Mesenchymal stem cell (in vitro differentiated cells and primary cell): ENCODE data around the gene TMEM106A.

ENCODE experiments used
- DNase-seq: peaks from one replicate; pipeline ENCODE4 v3.0.0-alpha.2; 2013
- H2AFZ ChIP-seq: one replicate; pipeline ENCODE4 v1.6.1; 2013; ENCODE audit warnings: low read depth, mild to moderate bottlenecking, control low read depth, inconsistent platforms, low read length, moderate library complexity
- H2AK5ac ChIP-seq: 2 replicates; pipeline ENCODE4 v1.6.1; 2013; ENCODE audit warnings: low read length, moderate library complexity, mild to moderate bottlenecking, inconsistent platforms; ENCODE audit not compliant: severe bottlenecking
- H2BK120ac ChIP-seq: one replicate; pipeline ENCODE4 v1.6.1; 2013; ENCODE audit warnings: low read depth, mild to moderate bottlenecking, inconsistent platforms, low read length, moderate library complexity
- H2BK12ac ChIP-seq, 2 experiments: one replicate each; pipeline ENCODE4 v1.6.1; 2013; ENCODE audit warnings: inconsistent platforms in 2 of 2, low read length in 2 of 2, mild to moderate bottlenecking in 2 of 2, moderate library complexity in 2 of 2, control low read depth in 1 of 2
- H2BK15ac ChIP-seq: one replicate; pipeline ENCODE4 v1.6.1; 2013; ENCODE audit warnings: mild to moderate bottlenecking, low read depth, inconsistent platforms; ENCODE audit not compliant: poor library complexity, severe bottlenecking
- H2BK5ac ChIP-seq: 2 replicates; pipeline ENCODE4 v1.6.1; 2013; ENCODE audit warnings: low read depth, mild to moderate bottlenecking, low read length, control low read depth, inconsistent platforms; ENCODE audit not compliant: poor library complexity, severe bottlenecking
- H3K14ac ChIP-seq, 2 experiments: one replicate each; pipeline ENCODE4 v1.6.1; 2013; ENCODE audit warnings: inconsistent platforms in 2 of 2, low read length in 2 of 2, control low read depth in 1 of 2, mild to moderate bottlenecking in 1 of 2, moderate library complexity in 1 of 2
- H3K18ac ChIP-seq, 2 experiments: one replicate each; pipeline ENCODE4 v1.6.1; 2013; ENCODE audit warnings: inconsistent platforms in 2 of 2, low read length in 2 of 2, control low read depth in 1 of 2, low read depth in 1 of 2, mild to moderate bottlenecking in 1 of 2
- H3K23ac ChIP-seq, 2 experiments: one replicate each; pipeline ENCODE4 v1.6.1; 2013; ENCODE audit warnings: inconsistent platforms in 2 of 2, low read length in 2 of 2, mild to moderate bottlenecking in 2 of 2, moderate library complexity in 2 of 2, control low read depth in 1 of 2
- H3K27ac ChIP-seq: 2 replicates; pipeline ENCODE4 v1.5.1; 2013; ENCODE audit warnings: mild to moderate bottlenecking, moderate library complexity, low read length, control low read depth, inconsistent platforms; ENCODE audit not compliant: poor library complexity, severe bottlenecking
- H3K27me3 ChIP-seq, 2 experiments: 2 replicates each; pipeline versions ENCODE4 v1.6.1 to v1.7.0; 2013; ENCODE audit warnings: low read length in 2 of 2, mild to moderate bottlenecking in 2 of 2, moderate library complexity in 2 of 2, control low read depth in 1 of 2, inconsistent platforms in 1 of 2; ENCODE audit not compliant: control insufficient read depth in 1 of 2, insufficient read depth in 1 of 2
- H3K36me3 ChIP-seq, 2 experiments: 2 replicates each; pipeline versions ENCODE4 v1.6.1 to v1.7.0; 2013; ENCODE audit warnings: low read length in 2 of 2, control low read depth in 1 of 2, inconsistent platforms in 1 of 2, low read depth in 1 of 2, mild to moderate bottlenecking in 1 of 2; ENCODE audit not compliant: insufficient read depth in 2 of 2, control insufficient read depth in 1 of 2
- H3K4ac ChIP-seq, 2 experiments: one replicate each; pipeline ENCODE4 v1.6.1; 2013; ENCODE audit warnings: inconsistent platforms in 2 of 2, low read length in 2 of 2, mild to moderate bottlenecking in 2 of 2, moderate library complexity in 2 of 2, control low read depth in 1 of 2, low read depth in 1 of 2
- H3K4me1 ChIP-seq: 2 replicates; pipeline ENCODE4 v1.6.1; 2013; ENCODE audit warnings: low read depth, low read length, control low read depth; ENCODE audit not compliant: control insufficient read depth, insufficient read depth
- H3K4me2 ChIP-seq: 2 replicates; pipeline ENCODE4 v1.6.1; 2013; ENCODE audit warnings: low read length, mild to moderate bottlenecking, inconsistent platforms; ENCODE audit not compliant: poor library complexity, severe bottlenecking
- H3K4me3 ChIP-seq, 2 experiments: 2 replicates each; pipeline versions ENCODE4 v1.5.1 to v1.7.0; 2013; ENCODE audit warnings: low read length in 2 of 2, mild to moderate bottlenecking in 2 of 2, control low read depth in 1 of 2, low read depth in 1 of 2; ENCODE audit not compliant: insufficient read depth in 1 of 2
- H3K79me1 ChIP-seq: replicated peaks from 2 replicates; pipeline ENCODE4 v1.6.1; 2013; ENCODE audit warnings: mild to moderate bottlenecking, control low read depth, low read length, inconsistent platforms; ENCODE audit not compliant: poor library complexity, severe bottlenecking
- H3K9ac ChIP-seq: 2 replicates; pipeline ENCODE4 v1.7.0; 2013; ENCODE audit warnings: mild to moderate bottlenecking, low read length, moderate library complexity
- H3K9me3 ChIP-seq: 2 replicates; pipeline ENCODE4 v1.7.0; 2013; ENCODE audit warnings: mild to moderate bottlenecking, low read length; ENCODE audit not compliant: control insufficient read depth
- H4K8ac ChIP-seq: one replicate; pipeline ENCODE4 v1.6.1; 2013; ENCODE audit warnings: inconsistent platforms, mild to moderate bottlenecking, low read length, moderate library complexity
- H4K91ac ChIP-seq: one replicate; pipeline ENCODE4 v1.6.1; 2013; ENCODE audit warnings: mild to moderate bottlenecking, low read length, inconsistent platforms
- WGBS: methylation state at CpG from one replicate; pipeline ENCODE4 v1.1.7; 2013; ENCODE audit warnings: mixed read lengths; 5-methylcytosine and 5-hydroxymethylcytosine counted together

The TMEM106A gene

GRCh38 chr17:43215341-43215740, 3.7 kb downstream of the TMEM106A start:
- no peak overlapping the region for H2BK5ac ChIP-seq
- H3K23ac ChIP-seq, result no peak overlapping the region
- H3K4ac ChIP-seq, result no peak overlapping the region
- no peak overlapping the region for H2BK15ac ChIP-seq
- H3K79me1 ChIP-seq, result peaks cover 27% of the 10 kb centered on the region
- 100% methylated on average over 2 of the region's 3 CpGs for WGBS
- no peak overlapping the region for H4K91ac ChIP-seq
- H2BK120ac ChIP-seq, result no peak overlapping the region
- H3K4me1 ChIP-seq, result peaks cover 10% of the 10 kb centered on the region
- H2BK12ac ChIP-seq, result no peak overlapping the region
- no peak overlapping the region for H3K14ac ChIP-seq
- H3K9ac ChIP-seq, result no peak overlapping the region
- H4K8ac ChIP-seq, result no peak overlapping the region
- H3K27me3 ChIP-seq, result no peaks in the 10 kb centered on the region
- H3K27ac ChIP-seq, result no peak overlapping the region
- H2AFZ ChIP-seq, result no peak overlapping the region
- DNase-seq, result no peak
- H3K9me3 ChIP-seq, result no peaks in the 10 kb centered on the region
- H3K18ac ChIP-seq, result no peak overlapping the region
- no peak overlapping the region for H3K4me3 ChIP-seq
- no peak overlapping the region for H2AK5ac ChIP-seq
- H3K36me3 ChIP-seq, result peaks cover 36 to 50% of the 10 kb centered on the region in 2 experiments
- H3K4me2 ChIP-seq, result no peak overlapping the region

GRCh38 chr17:43216369-43216761, 4.7 kb downstream of the TMEM106A start:
- H2BK120ac ChIP-seq, result no peak overlapping the region
- H3K9ac ChIP-seq, result no peak overlapping the region
- WGBS, result 99% methylated on average over 4 of the region's 4 CpGs
- no peak overlapping the region for H4K8ac ChIP-seq
- peaks cover 10% of the 10 kb centered on the region for H3K4me1 ChIP-seq
- no peak overlapping the region for H2BK12ac ChIP-seq
- no peaks in the 10 kb centered on the region for H3K9me3 ChIP-seq
- H3K14ac ChIP-seq, result no peak overlapping the region
- no peak overlapping the region for H3K4ac ChIP-seq
- H3K27me3 ChIP-seq, result no peaks in the 10 kb centered on the region
- H3K18ac ChIP-seq, result no peak overlapping the region
- H4K91ac ChIP-seq, result no peak overlapping the region
- H3K27ac ChIP-seq, result no peak overlapping the region
- H2BK5ac ChIP-seq, result no peak overlapping the region
- no peak for DNase-seq
- H3K23ac ChIP-seq, result no peak overlapping the region
- no peak overlapping the region for H2BK15ac ChIP-seq
- no peak overlapping the region for H3K4me3 ChIP-seq
- H3K4me2 ChIP-seq, result no peak overlapping the region
- no peak overlapping the region for H2AK5ac ChIP-seq
- peaks cover 27% of the 10 kb centered on the region for H3K79me1 ChIP-seq
- peaks cover 42 to 51% of the 10 kb centered on the region in 2 experiments for H3K36me3 ChIP-seq
- no peak overlapping the region for H2AFZ ChIP-seq

- Histone ChIP-seq H3K27me3 (no peaks in the 10 kb centered on the region), H3K23ac (no peak overlapping the region), H2BK12ac (no peak overlapping the region), H2BK120ac (no peak overlapping the region), H3K9me3 (no peaks in the 10 kb centered on the region), H2AFZ (no peak overlapping the region), H3K9ac (no peak overlapping the region), H4K8ac (no peak overlapping the region), H2AK5ac (no peak overlapping the region), H3K4ac (no peak overlapping the region), H4K91ac (no peak overlapping the region), H3K36me3 (peaks cover 42 to 53% of the 10 kb centered on the region in 2 experiments), H3K4me2 (no peak overlapping the region), H2BK5ac (no peak overlapping the region), H3K79me1 (peaks cover 27% of the 10 kb centered on the region), H3K4me1 (peaks cover 10% of the 10 kb centered on the region), H3K27ac (no peak overlapping the region), H3K4me3 (no peak overlapping the region), H3K18ac (no peak overlapping the region), H2BK15ac (no peak overlapping the region), H3K14ac (no peak overlapping the region)
- 95% methylated on average over 4 of the region's 4 CpGs for WGBS
- DNase-seq, result no peak
These were observed 5.3 kb downstream of the TMEM106A start for GRCh38 chr17:43216762-43217613.

GRCh38 chr17:43217614-43218087, 6.0 kb downstream of the TMEM106A start:
- Histone ChIP-seq H3K9ac (no peak overlapping the region), H3K18ac (no peak overlapping the region), H3K14ac (no peak overlapping the region), H2AK5ac (no peak overlapping the region), H4K91ac (no peak overlapping the region), H4K8ac (no peak overlapping the region), H2BK5ac (no peak overlapping the region), H3K27ac (no peak overlapping the region), H2BK12ac (no peak overlapping the region), H3K27me3 (no peaks in the 10 kb centered on the region), H3K79me1 (peaks cover 24% of the 10 kb centered on the region), H3K36me3 (peaks cover 42 to 53% of the 10 kb centered on the region in 2 experiments), H3K4ac (no peak overlapping the region), H2BK120ac (no peak overlapping the region), H3K23ac (no peak overlapping the region), H3K4me3 (no peak overlapping the region), H3K4me2 (no peak overlapping the region), H2BK15ac (no peak overlapping the region), H3K4me1 (peaks cover 10% of the 10 kb centered on the region), H2AFZ (no peak overlapping the region), H3K9me3 (no peaks in the 10 kb centered on the region)
- no peak for DNase-seq
- 97% methylated on average over 2 of the region's 2 CpGs for WGBS
